ENCODE data around the gene GTF2H1. TPM values are rescaled to one million over a fixed set of nuclear protein-coding genes. Genes with fewer than 3 reads are reported as not detected.

The GTF2H1 gene
- total RNA-seq, 3 donors from 2014 or later, result 73.1 to 83.7 (median 74.4) TPM

- no peaks in the 10 kb centered on the region for H3K27me3 ChIP-seq
- no peak overlapping the region for H3K27ac ChIP-seq
- H3K4me3 ChIP-seq, result no peak overlapping the region
- DNase-seq (ENCODE audit: low spot score in 2 of 2), result no peak
- no peaks in the 10 kb centered on the region for H3K9me3 ChIP-seq
- no peaks in the 10 kb centered on the region for H3K36me3 ChIP-seq
- intact Hi-C loops (cut with DNase I; ENCODE audit: low total_unique reads), result no loop called here
- no peaks in the 10 kb centered on the region for H3K4me1 ChIP-seq
- TF ChIP-seq POLR2AphosphoS5 (IDR thresholded peaks at IDR 0.05), result no peak
- TF ChIP-seq POLR2A (IDR thresholded peaks at IDR 0.05), result no peak
- TF ChIP-seq CTCF (IDR thresholded peaks at IDR 0.05), result no peak
Measured at GRCh38 chr11:18416459-18416858, 94.1 kb downstream of the GTF2H1 start.

Other genes with a start within 250 kb of the GTF2H1 start
- gene SAAL1, start 216.5 kb upstream of the GTF2H1 start, total RNA-seq, result 10 to 100 TPM; 12.3 to 16.4 (median 16.0) TPM
- gene MRGPRX3, start 190.0 kb upstream of the GTF2H1 start, total RNA-seq, result 1 to 10 TPM in 2 of 3 donors, not detected in 1; 2.0 to 5.2 TPM
- gene MRGPRX4, start 149.7 kb upstream of the GTF2H1 start, total RNA-seq, result not detected
- 10 to 100 TPM in 1 of 3 donors, 1 to 10 TPM in 1, not detected in 1; 5.6 to 45.2 TPM for gene SAA4, start 85.8 kb upstream of the GTF2H1 start, total RNA-seq
- 100 to 1,000 TPM in 2 of 3 donors, 1 to 10 TPM in 1; 7.5 to 567 (median 428) TPM for gene SAA2, start 73.9 kb upstream of the GTF2H1 start, total RNA-seq
- gene SAA1, start 56.3 kb upstream of the GTF2H1 start, total RNA-seq, result 1,000 to 10,000 TPM in 1 of 3 donors, 100 to 1,000 TPM in 1, 10 to 100 TPM in 1; 78.1 to 1,384 (median 818) TPM
- 100 to 1,000 TPM in 1 of 3 donors, 10 to 100 TPM in 2; 18.7 to 166 (median 57.0) TPM for gene HPS5, start 427 bp upstream of the GTF2H1 start, total RNA-seq
- 100 to 1,000 TPM; 433 to 515 (median 501) TPM for gene LDHA, start 72.0 kb downstream of the GTF2H1 start, total RNA-seq
- not detected for gene LDHC, start 89.8 kb downstream of the GTF2H1 start, total RNA-seq
- not detected for gene LDHAL6A, start 133.3 kb downstream of the GTF2H1 start, total RNA-seq
- 100 to 1,000 TPM in 1 of 3 donors, 10 to 100 TPM in 2; 66.5 to 114 (median 72.8) TPM for gene TSG101, start 204.4 kb downstream of the GTF2H1 start, total RNA-seq